GM18861 (cell line): ENCODE measurements around the gene PLEKHG5.

ENCODE experiments used
- ATAC-seq: cut with Tn5 transposase; IDR thresholded peaks from one replicate; pipeline ENCODE4 v1.9.1; 2021; ENCODE audit not compliant: unreplicated experiment

Gene PLEKHG5

GRCh38 chr1:6481820-6482219 lies 9.6 kb downstream of the PLEKHG5 start:
- ATAC-seq, result no peak

DNA sequence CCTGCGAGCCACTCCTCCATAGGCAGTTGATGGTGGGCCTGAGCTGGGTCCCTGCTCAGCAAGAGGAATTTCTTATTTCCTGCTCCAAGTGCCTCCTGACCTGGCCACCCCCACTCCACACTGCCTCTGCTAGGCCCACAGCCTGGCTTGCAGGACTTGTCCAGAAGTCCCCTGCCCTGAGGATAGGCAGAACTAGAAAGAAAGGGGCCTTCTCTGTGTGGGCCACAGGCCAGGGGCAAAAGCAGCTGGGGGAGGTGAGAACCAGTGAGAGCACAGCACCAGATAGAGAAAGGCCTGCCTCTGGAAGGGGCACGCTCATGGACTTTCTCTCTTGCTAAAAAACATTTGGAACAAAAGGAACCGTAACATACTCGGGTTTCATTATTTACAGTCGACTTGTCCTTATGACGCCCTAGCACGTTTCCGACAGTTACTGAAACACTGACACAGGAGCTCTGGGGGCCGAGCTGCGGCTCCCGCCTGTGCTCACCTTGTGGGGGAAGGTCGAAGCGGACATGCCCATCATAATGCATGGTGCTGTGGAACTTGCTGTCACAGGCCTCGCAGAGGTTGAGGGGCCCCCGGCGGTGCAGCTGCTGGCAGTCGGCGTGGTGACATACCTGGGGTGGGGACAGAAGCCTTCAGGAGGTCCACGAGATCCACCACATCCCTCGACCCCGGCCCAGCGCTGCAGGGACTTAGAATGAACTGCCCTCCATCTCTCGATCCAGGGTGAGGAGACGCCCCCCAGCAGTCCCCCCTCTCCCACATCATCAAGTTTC lies 14.2 kb downstream of the PLEKHG5 start:
- no peak for ATAC-seq

GRCh38 chr1:6476483-6476882 lies 15.0 kb downstream of the PLEKHG5 start:
- no peak for ATAC-seq

DNA sequence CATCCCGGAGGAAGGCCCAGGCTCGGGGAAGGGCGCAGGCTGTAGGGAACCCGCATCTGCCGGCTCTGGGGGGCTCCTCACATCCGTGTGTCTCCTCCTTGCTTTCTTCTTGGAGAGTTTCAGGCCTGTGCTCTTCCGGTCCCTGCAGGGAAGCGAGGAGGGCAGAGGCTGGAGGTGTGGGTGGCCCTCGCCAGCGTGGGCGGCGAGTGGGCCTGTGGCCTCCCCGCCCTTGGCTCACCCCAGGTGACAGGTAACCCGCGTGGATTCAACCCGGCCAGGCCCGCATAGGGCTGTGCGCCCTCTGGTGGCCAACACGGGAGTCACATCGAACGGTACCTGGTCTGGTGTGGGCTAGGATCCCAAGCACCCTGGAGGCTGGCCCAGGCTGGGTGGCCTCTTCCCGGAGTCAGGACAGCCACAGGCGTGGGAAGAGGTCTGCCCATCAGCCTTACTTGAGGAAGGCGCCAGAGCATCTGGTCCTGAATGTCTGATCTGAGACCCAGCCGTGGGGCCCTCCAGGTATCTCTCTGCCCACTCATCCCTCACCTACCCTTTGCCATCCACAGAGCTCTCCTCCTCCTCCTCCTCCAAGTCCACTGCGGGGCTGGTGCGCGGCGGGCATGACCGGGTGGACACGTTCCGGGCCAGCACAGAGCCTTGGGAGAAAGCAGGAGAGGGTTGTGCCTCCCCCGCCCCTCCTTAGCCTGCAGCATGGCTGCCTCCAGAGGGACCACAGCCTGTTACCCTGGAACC lies 15.9 kb downstream of the PLEKHG5 start:
- ATAC-seq, result no peak

DNA sequence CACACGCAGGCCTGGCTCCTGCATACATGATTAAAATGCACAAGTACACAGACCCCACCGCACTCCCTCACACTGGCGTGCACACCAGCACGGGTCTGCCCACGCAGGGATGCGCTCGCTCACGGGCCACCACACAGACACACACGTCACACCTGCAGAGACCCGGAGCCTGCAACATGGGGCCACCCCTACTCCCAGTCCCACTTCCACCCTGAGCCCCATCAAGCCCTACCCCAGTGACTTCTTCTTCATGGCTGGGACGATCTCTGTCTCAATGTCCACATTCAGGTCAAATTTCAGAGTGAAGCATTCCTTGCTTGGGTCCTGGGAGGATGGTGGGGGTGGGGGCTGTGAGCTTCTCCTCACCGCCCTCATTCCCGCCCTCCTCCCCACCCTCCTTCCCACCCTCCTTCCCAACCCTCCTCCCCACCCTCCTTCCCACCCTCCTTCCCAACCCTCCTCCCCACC lies 16.6 kb downstream of the PLEKHG5 start:
- no peak for ATAC-seq

- ATAC-seq, result no peak
These were observed 17.3 kb downstream of the PLEKHG5 start for GRCh38 chr1:6473974-6474814.

- no peak for ATAC-seq
These were observed 18.3 kb downstream of the PLEKHG5 start for GRCh38 chr1:6473156-6473555.

- no peak for ATAC-seq
These were observed 19.1 kb downstream of the PLEKHG5 start for GRCh38 chr1:6472391-6472790.

DNA sequence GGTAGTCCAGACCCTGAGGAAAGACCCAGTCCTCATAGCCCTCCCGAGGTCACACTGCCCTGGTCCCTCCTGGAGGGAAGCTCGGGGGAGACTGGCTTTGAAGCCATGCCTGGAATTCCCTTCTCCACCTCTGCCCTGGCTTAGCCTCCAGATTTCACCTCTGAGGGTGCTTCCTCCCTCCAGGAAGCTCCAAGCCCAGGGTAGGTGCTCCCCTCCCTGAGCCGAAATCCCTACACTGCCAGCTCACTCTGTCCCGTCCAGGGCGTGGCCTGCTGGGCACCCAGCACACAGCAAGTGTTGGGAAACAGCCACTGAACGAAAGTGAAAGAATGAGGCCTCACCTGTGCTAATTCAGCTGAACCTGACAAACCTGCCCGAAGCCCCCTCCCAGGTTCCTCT lies 19.5 kb downstream of the PLEKHG5 start:
- no peak for ATAC-seq

DNA sequence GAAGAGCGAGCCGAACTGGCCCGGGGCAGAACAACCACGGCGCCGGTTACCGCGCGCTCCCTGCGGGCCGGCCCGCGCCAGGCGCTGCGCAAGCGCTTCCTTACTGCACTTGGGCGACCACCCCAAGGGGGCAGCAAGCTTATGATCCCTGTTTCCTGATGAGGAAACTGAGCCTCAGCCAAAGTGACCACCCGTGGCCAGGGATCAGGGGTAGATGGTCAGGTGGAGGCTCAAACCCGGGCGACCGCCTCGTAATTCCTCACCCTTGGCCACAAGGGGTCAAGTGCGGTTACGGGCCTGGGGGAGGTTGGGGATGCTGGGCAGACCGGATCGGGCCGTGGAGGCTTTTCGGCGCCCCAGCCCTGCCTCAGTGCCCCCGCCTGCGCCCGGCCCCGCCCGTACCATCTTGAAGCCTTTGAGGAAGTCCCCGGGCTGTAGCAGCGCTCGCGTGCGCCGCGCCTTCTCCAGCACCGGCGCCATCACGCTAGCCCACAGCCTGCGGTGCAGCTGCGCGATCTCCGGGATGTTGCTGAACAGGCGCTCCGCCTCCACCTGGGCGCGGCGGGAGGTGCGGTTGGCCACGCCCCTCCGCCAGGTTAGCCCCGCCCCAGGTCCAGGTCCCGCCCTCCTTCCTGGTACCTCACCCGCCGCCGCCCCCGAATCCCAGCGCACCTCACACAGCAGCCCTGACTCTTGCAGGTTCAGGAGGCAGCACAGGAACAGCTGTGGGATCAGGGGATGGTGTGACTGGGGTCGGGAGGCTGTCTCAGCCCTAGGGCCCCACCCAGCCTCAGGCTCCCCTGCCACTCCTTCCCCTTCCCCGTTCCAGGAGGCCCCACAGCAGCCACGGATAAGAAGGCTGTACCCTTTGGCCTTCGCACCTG lies 20.1 kb downstream of the PLEKHG5 start:
- no peak for ATAC-seq

GRCh38 chr1:6470132-6471085 lies 21.1 kb downstream of the PLEKHG5 start:
- ATAC-seq, result no peak

GRCh38 chr1:6468729-6469461 lies 22.6 kb downstream of the PLEKHG5 start:
- ATAC-seq, result no peak

GRCh38 chr1:6467744-6468688 lies 23.5 kb downstream of the PLEKHG5 start:
- ATAC-seq, result no peak

GRCh38 chr1:6467224-6467623 lies 24.2 kb downstream of the PLEKHG5 start:
- no peak for ATAC-seq

GRCh38 chr1:6466751-6467150 lies 24.7 kb downstream of the PLEKHG5 start:
- no peak for ATAC-seq

- ATAC-seq, result no peak
These were observed 25.4 kb downstream of the PLEKHG5 start, which contains the start of gene TNFRSF25 for GRCh38 chr1:6466023-6466422. TSS of gene TNFRSF25 (minus strand) at chr1:6466173. CDS start at chr1:6466107, 66 bp downstream.

DNA sequence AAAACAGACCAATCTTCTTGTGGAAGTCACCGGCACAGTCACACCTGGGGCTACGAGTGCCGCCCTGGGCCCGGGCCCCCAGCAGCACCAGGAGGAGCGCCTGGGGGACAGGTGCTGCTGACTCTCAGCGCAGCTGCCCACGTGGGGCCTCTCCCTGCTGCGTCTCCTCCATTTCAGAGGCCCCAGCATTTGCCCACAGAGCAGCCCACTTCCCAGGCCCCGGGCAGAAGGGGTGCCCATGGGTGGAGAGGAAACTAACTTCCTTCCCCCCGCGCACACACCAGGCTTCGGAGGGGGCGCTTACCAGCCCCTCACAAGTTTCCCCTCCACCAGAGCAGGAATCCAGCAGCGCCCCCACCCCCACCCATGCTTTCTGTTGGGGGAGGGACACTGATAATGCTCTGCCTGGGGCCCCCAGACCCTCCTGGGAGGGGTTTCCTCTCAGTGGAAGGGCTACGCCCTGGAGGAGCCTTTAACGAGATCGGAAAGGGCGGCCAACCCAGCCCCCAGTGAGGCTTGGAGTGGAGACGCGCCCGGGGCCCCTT lies 25.9 kb downstream of the PLEKHG5 start:
- ATAC-seq, result no peak
